ENCODE results near the gene KIF25.
A peak's percentile ranks its signal among the peaks of the same experiment; 100 is the strongest.
"Not testable (repeated sequence)": the region's sequence is repeated elsewhere in the genome, so short reads cannot be mapped to it uniquely, and the experiment has no call there.

The KIF25 gene

DNA sequence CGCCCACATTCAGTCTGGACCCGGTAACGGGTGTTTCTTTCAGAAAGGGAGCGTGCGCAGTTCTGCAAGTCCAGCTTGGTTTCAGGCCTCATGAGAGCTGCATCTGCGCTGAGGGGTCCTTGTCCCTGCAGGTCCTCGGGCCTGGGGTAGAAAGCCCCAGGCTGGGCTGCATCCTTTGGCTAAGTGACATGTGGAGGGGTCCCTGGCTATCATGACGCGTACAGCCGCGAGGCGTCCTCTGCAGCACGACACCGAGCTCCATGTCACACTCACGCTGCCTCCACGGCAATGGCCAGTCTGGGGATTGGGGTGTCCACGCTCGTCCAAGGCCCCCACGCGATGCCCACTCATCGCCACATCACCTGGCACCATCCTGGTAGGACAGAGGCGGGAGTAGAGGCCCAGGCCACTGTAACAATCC, 1.7 kb upstream of the KIF25 start:
- DNase-seq (ENCODE audit: low read depth, low spot score), result no peak

- no peak for DNase-seq (ENCODE audit: low read depth, low spot score)
These were observed 859 bp upstream of the KIF25 start for GRCh38 chr6:167996424-167997199.

DNA sequence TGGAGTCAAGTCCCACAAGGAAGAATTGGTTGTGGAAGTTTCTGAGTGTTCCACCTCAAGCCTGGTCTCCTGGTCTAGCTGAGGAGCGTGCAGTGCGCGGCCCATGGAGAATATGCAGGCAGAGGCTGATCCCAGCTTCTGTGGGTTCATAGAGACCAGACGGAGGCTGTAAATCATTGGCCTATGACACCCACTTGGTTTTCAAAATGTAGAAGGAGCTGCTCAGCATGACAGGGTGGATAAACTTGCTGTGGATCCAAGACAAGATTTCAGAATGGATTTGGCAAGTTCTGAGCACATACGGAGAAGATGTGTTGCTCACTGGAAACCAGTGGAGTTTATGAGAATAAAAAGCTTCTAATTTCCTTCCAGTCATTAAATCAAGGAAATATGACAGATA, 744 bp downstream of the KIF25 start:
- DNase-seq (ENCODE audit: low read depth, low spot score), result no peak

- no peak for DNase-seq (ENCODE audit: low read depth, low spot score)
These were observed 2.9 kb downstream of the KIF25 start for GRCh38 chr6:168000198-168001028.

DNA sequence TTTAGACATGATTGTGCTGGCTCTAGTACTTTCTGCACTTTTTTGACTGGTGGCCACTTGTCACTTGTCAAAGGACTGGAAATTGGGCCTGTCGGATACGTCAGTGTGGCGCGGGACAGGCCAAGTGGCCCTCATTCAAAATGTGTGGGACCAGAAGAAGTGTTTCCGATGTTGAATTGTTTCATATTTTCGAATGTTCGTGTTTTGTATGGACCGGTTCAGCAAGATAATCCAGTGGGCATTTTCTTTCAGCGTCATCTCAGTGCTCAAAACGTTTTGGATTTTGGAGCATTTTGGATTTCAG, 3.5 kb downstream of the KIF25 start:
- no peak for DNase-seq (ENCODE audit: low read depth, low spot score)

DNA sequence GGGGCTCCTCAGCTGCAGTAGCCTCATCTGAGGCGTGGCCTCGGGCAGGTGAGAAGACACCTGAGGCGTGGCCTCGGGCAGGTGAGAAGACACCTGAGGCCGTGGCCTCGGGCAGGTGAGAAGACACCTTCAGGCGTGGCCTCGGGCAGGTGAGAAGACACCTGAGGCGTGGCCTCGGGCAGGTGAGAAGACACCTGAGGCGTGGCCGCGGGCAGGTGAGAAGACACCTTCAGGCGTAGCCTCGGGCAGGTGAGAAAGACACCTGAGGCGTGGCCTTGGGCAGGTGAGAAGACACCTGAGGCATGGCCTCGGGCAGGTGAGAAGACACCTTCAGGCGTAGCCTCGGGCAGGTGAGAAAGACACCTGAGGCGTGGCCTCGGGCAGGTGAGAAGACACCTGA, 4.0 kb downstream of the KIF25 start:
- DNase-seq (ENCODE audit: low read depth, low spot score), result not testable (repeated sequence)

- DNase-seq (ENCODE audit: low read depth, low spot score), result no peak
These were observed 5.3 kb downstream of the KIF25 start for GRCh38 chr6:168002804-168003203.

DNA sequence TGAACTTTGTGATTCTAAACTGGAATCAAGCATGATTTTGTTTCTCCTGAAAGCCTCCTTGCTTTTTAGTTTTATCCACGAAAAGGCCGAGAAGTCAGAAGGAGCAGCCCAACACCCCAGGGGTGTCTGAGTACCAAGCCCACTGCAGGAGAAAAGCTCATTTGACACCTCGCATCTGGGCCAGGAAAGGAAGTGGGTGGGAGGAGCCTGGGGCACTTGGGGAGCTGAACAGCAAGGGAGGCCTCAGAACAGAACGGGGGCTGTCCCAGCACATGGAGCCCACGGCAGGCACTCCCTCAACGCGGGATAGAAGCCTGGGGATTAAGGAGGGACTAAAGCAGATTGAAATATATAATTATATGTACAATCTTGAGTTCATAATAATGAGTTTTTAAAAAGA, 6.6 kb downstream of the KIF25 start:
- DNase-seq (ENCODE audit: low read depth, low spot score), result no peak

- no peak for DNase-seq (ENCODE audit: low read depth, low spot score)
These were observed 7.5 kb downstream of the KIF25 start for GRCh38 chr6:168004945-168005344.

DNA sequence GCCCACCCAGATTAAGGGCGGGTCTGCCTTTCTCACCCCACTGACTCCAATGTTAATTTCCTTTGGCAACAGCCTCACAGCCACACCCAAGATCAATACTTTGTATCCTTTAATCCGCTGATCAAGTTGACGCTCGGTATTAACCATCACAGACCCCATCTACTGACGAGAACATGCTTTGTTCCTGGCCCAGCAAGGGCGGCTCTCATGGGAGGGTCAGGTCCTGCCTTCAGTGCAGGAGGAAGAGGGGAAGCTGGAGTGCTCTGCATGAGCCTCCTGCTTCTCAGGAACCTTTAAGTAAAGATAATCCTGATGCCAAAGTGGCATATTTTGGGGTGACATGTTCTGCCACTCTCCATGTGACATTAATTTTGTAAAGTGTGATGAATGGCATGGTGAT, 8.3 kb downstream of the KIF25 start:
- DNase-seq (ENCODE audit: low read depth, low spot score), result no peak

DNA sequence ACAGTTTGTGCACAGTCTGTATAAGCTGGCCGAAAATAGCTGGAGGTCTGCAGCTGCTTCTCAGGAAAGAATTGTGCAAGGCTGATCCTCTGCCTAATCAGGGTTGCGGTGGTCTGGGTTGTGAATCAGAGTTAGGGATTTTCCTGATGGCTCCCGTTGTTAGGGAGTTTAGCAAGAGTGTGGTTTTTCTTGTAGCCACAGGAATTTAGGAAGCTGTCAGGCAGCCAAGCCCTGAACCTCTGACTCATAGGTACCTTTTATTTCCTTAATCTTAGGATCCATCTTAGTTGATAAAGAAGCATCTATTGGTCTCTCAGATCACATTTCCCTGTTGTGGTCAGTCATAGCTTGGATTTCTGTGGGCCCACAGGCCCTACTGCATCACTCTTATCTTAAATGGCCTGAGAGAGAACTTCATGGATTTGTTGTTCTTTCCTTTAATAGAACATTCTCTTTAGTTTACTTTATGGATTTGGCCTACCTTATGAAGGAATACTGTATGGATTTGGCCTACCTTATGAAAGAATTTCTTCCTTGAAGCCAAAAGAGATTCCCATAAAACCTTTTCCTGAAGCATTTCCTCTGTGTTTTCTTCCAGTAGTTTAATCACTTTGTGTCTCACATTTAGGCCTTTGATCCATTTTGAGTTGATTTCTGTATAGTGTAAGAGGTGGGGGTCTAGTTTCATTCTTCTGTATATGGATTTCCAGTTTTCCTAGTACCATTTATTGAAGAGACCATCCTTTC, 10.3 kb downstream of the KIF25 start:
- DNase-seq (ENCODE audit: low read depth, low spot score), result peak; percentile 71

GRCh38 chr6:168009331-168009730, 11.9 kb downstream of the KIF25 start:
- DNase-seq (ENCODE audit: low read depth, low spot score), result no peak

DNA sequence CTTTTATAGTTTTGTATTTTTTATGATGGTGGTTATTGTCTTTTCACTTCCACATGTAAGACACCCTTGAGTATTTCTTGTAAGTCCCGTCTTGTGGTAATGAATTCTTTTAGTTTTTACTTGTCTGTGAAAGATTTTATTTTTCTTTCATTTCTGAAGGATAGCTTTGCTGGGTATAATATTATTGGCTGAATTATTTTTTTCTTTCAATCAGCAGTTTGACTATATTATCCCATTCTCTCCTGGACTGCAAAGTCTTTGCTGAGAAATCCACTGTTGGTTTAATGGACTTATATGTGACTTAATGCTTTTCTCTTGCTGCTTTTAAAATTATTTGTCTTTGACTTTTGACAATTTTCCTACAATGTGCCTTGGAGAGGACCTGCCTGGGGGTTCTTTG, 13.8 kb downstream of the KIF25 start:
- no peak for DNase-seq (ENCODE audit: low read depth, low spot score)

GRCh38 chr6:168012431-168013249, 15.2 kb downstream of the KIF25 start:
- DNase-seq (ENCODE audit: low read depth, low spot score), result no peak

DNA sequence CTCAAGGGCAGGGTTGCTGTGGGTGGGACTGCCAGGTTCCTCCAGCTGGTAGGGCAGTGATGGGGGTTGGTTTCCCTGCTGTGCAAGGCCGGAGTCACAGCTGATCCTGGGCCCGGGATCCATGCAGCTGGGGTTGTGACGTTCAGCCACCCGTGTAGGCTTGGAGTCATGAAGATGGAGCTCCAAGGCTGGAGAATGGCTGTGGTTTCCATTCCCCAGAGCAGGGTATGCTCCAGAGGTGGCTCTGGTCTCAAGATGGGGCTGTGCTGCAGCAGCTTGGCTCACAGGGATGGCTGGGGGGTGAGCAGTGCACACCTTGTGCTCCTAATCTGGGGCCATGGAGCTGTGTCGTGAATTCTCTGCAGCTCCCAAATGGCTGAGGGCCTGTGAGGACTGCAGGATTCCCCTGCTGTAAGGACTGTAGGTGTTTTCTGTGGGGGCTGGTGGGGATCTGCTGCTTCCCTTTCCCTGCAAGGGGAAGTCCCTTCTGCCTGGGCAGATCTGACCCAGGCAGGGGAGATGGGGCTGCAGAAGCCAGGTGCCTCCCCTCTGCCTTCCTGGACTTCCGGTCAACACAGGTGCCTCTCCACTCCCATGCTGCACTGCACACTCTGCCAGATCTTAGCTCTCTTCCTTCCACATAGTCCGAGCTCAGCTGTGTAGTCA, 15.9 kb downstream of the KIF25 start:
- no peak for DNase-seq (ENCODE audit: low read depth, low spot score)

- DNase-seq (ENCODE audit: low read depth, low spot score), result no peak
These were observed 17.0 kb downstream of the KIF25 start for GRCh38 chr6:168014428-168014827.

DNA sequence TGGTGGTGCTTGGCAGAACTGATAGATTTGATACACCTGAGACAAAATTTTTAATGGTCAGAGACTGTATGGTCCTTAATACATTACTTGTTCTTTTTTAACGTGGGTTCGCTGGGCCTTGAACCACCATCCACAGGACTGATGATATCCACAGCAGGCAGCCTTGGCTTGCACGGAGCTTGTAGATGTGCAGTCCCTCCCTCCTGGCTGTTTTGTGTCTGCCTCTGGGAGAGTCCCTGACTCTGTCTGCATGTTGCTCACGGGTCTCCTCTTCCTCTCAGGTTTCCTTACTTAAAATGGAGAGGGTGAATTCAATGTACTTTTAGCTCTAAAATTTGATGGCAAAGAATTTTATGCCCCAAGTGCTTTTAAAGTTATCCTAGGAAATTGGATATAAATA, 17.5 kb downstream of the KIF25 start:
- no peak for DNase-seq (ENCODE audit: low read depth, low spot score)

GRCh38 chr6:168015482-168016175, 18.2 kb downstream of the KIF25 start:
- no peak for DNase-seq (ENCODE audit: low read depth, low spot score)

DNA sequence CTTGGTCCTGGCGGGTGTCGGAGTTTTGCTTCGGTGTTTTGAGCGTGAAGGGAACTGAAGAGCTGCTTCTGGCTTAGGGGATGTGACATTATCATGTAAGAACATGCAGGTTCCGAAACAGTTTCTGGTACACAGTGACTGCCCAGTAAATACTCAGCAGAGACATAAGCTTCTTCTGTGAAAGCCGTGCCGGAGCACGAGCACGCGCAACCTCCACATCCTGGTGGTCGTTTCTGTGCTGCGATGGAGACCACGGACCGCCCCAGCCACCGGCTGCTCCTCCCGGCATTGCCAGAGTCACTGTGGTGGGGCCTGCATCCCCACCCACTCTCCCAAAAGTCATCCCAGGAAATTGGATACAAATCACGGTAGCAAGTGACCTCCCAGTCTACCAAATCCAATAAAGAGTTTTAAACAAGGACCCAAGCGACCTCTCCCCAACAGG, 18.7 kb downstream of the KIF25 start:
- no peak for DNase-seq (ENCODE audit: low read depth, low spot score)
